ENCODE measurements around the gene GJB4. TPM values are rescaled to one million over a fixed set of nuclear protein-coding genes. Genes with fewer than 3 reads are reported as not detected.

Gene GJB4
- total RNA-seq, 2 experiments from 2014 or later = not detected

GRCh38 chr1:34790985-34791384 lies 31.4 kb downstream of the GJB4 start:
- CTCF ChIA-PET = no interaction called here
- Mint-ChIP-seq H3K4me1 (ENCODE audit: low read depth) (peaks cover 9% of the 10 kb centered on the region), H3K27ac (no peak overlapping the region), H3K36me3 (ENCODE audit: low read depth) (no peaks in the 10 kb centered on the region), H3K9me3 (no peaks in the 10 kb centered on the region), H3K4me3 (no peak overlapping the region), H3K27me3 (peaks cover 42% of the 10 kb centered on the region)
- DNase-seq = no peak
- H3K9me3 ChIP-seq (ENCODE audit: control insufficient read depth in 1 of 2, insufficient read depth in 1 of 2, low read length in 2 of 2) = no peaks in the 10 kb centered on the region
- H3K4me1 ChIP-seq (ENCODE audit: insufficient read depth, low read length) = peaks cover 10% of the 10 kb centered on the region
- POLR2A ChIA-PET = no interaction called here
- no peak overlapping the region for H3K27ac ChIP-seq (ENCODE audit: low read depth in 1 of 2, low read length in 2 of 2)
- no peaks in the 10 kb centered on the region for H3K36me3 ChIP-seq (ENCODE audit: insufficient read depth, low read length)
- H3K27me3 ChIP-seq (ENCODE audit: control insufficient read depth in 1 of 2, insufficient read depth in 2 of 2, low read length in 2 of 2) = peaks cover 15 to 29% of the 10 kb centered on the region in 2 experiments
- ATAC-seq (ENCODE audit: poor library complexity) = no peak
- no peak overlapping the region for H3K4me3 ChIP-seq (ENCODE audit: low read length)
- intact Hi-C loops (cut with DNase I, micrococcal nuclease) = no loop called here
- TF ChIP-seq CTCF (IDR thresholded peaks at IDR 0.05) = no peak

GRCh38 chr1:34792424-34792823 lies 32.9 kb downstream of the GJB4 start:
- TF ChIP-seq CTCF (IDR thresholded peaks at IDR 0.05) = no peak
- Mint-ChIP-seq H3K27me3 (peaks cover 35% of the 10 kb centered on the region), H3K9me3 (no peaks in the 10 kb centered on the region), H3K27ac (no peak overlapping the region), H3K36me3 (ENCODE audit: low read depth) (no peaks in the 10 kb centered on the region), H3K4me1 (ENCODE audit: low read depth) (peaks cover 4% of the 10 kb centered on the region), H3K4me3 (no peak overlapping the region)
- no peak for DNase-seq
- H3K4me1 ChIP-seq (ENCODE audit: insufficient read depth, low read length) = peaks cover 8% of the 10 kb centered on the region
- intact Hi-C loops (cut with DNase I, micrococcal nuclease) = no loop called here
- ATAC-seq (ENCODE audit: poor library complexity) = no peak
- H3K9me3 ChIP-seq (ENCODE audit: control insufficient read depth in 1 of 2, insufficient read depth in 1 of 2, low read length in 2 of 2) = no peaks in the 10 kb centered on the region
- ChIA-PET CTCF (no interaction called here), POLR2A (no interaction called here)
- no peak overlapping the region for H3K27ac ChIP-seq (ENCODE audit: low read depth in 1 of 2, low read length in 2 of 2)
- H3K4me3 ChIP-seq (ENCODE audit: low read length) = no peak overlapping the region
- H3K36me3 ChIP-seq (ENCODE audit: insufficient read depth, low read length) = no peaks in the 10 kb centered on the region
- peaks cover 15 to 22% of the 10 kb centered on the region in 2 experiments for H3K27me3 ChIP-seq (ENCODE audit: control insufficient read depth in 1 of 2, insufficient read depth in 2 of 2, low read length in 2 of 2)

- ChIA-PET CTCF (no interaction called here), POLR2A (no interaction called here)
- Mint-ChIP-seq H3K4me1 (ENCODE audit: low read depth) (peaks cover 4% of the 10 kb centered on the region), H3K27ac (no peak within 1 kb of the TSS), H3K4me3 (no peak within 1 kb of the TSS), H3K36me3 (ENCODE audit: low read depth) (no peaks in the 10 kb centered on the region), H3K27me3 (peaks cover 28% of the 10 kb centered on the region), H3K9me3 (no peaks in the 10 kb centered on the region)
- peaks cover 15 to 22% of the 10 kb centered on the region in 2 experiments for H3K27me3 ChIP-seq (ENCODE audit: control insufficient read depth in 1 of 2, insufficient read depth in 2 of 2, low read length in 2 of 2)
- no peaks in the 10 kb centered on the region for H3K36me3 ChIP-seq (ENCODE audit: insufficient read depth, low read length)
- no peaks in the 10 kb centered on the region for H3K9me3 ChIP-seq (ENCODE audit: control insufficient read depth in 1 of 2, insufficient read depth in 1 of 2, low read length in 2 of 2)
- no peak for TF ChIP-seq CTCF (IDR thresholded peaks at IDR 0.05)
- intact Hi-C loops (cut with DNase I, micrococcal nuclease) = no loop called here
- ATAC-seq (ENCODE audit: poor library complexity) = no peak
- peaks cover 8% of the 10 kb centered on the region for H3K4me1 ChIP-seq (ENCODE audit: insufficient read depth, low read length)
- no peak within 1 kb of the TSS for H3K4me3 ChIP-seq (ENCODE audit: low read length)
- H3K27ac ChIP-seq (ENCODE audit: low read depth in 1 of 2, low read length in 2 of 2) = no peak within 1 kb of the TSS
- DNase-seq = peak in 1 of 14 experiments; percentile 12
Observed at GRCh38 chr1:34792868-34793727, 33.6 kb downstream of the GJB4 start, which contains the start of gene GJA4. GJA4 (plus strand) TSS chr1:34792999; CDS start chr1:34794214, 1,215 bp downstream.
